ENCODE measurements around the gene MEP1A.
"Not testable (repeated sequence)": the region's sequence is repeated elsewhere in the genome, so short reads cannot be mapped to it uniquely, and the experiment has no call there.

The MEP1A gene

DNA sequence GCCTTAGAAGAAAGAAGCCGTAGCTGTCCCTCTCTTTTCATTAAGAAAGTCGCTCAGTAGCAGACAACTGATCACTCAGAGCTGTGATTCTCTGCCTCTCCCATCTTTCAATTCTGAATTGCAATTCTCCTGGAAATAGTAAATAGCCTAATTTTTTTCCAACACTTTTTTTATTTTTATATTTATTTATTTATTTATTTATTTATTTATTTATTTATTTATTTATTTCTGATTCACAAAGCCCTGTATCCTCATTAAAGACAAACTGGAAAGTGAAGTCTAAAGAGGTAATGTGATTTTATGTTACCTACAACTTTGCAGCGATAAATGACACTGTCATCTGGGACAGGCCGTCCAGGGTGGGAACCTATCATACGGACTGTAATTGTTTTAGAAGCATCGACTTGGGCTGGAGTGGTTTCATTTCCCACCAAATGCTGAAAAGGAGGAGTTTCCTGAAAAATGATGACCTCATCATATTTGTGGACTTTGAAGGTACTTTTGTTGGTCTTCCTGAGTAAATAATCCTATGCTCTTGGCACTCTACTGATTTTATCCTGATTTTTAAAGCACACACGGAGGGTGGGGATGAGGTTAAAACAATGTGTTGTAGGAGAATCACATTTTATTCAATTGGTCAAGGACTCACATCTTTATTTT, 41.2 kb downstream of the MEP1A start:
- not testable (repeated sequence) for FAIRE-seq

DNA sequence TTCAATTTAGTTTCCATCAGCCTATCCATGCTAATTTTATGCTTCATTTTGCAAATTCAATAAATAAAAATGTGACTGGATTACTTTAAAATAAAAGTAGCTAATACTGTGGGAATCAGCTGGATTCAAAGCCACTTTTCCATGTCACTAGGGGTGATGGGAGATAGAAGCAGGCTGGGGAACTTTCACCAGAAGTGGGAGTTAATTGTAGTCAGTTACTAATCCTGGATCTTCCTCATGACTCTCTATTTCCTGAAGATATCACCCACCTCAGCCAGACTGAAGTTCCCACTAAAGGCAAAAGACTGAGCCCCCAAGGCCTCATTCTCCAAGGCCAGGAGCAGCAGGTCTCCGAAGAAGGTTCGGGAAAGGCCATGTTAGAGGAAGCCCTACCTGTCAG, 41.8 kb downstream of the MEP1A start:
- not testable (repeated sequence) for FAIRE-seq

DNA sequence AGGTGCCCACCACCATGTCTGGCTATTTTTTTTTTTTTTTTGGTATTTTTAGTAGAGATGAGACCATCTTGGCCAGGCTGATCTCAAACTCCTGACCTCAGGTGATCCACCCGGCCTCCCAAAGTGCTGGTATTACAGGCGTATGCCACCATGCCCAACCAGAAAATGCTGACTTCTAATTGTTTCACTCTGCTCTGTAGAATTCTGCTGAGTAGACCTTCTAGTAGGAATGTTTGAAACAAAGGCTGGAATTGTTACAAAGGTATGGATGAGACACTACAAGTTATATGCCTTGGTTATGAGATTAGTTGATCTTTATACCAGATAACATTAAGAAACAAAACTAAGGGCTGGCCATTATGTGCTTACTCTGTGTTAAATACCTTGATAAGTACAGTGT, 44.8 kb downstream of the MEP1A start:
- FAIRE-seq: no peak

DNA sequence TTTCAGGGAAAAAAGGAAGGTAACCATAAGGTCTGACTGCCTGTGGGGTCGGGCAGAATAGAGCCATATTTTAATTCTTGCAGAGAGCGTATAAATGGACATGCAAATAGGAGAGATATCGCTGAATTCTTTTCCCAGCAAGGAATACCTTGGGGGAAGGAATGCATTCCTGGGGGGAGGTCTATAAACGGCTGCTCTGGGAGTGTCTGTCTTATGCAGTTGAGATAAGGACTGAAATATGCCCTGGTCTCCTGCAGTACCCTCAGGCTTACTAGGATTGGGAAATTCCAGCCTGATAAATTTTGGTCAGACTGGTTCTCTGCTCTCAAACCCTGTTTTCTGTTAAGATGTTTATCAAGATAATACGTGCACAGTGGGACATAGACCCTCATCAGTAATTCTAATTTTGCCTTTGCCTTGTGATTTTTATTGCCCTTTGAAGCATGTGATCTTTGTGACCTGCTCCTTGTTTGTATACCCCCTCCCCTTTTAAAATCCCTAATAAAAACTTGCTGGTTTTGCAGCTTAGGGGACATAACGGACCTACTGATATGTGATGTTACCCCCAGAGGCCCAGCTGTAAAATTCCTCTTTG, 49.2 kb downstream of the MEP1A start:
- not testable (repeated sequence) for FAIRE-seq

DNA sequence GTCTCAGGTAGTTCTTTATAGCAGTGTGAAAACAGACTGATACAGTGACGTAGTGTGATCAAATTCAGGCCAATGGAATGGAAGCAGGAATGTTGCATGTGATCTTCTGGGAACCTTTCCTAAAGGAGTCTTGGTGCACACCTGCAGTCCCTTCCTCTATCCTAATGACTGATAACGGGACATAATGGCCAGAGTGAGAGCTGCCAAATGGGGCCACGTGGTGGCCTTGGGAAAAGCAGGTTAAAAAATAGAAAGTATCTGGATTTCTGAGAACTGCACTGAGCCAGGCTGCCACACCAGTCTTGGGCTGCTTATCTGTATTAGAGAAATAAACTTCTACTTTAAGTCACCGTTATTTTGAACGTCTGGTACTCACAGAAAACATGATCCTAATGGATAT, 51.9 kb downstream of the MEP1A start:
- FAIRE-seq: no peak

DNA sequence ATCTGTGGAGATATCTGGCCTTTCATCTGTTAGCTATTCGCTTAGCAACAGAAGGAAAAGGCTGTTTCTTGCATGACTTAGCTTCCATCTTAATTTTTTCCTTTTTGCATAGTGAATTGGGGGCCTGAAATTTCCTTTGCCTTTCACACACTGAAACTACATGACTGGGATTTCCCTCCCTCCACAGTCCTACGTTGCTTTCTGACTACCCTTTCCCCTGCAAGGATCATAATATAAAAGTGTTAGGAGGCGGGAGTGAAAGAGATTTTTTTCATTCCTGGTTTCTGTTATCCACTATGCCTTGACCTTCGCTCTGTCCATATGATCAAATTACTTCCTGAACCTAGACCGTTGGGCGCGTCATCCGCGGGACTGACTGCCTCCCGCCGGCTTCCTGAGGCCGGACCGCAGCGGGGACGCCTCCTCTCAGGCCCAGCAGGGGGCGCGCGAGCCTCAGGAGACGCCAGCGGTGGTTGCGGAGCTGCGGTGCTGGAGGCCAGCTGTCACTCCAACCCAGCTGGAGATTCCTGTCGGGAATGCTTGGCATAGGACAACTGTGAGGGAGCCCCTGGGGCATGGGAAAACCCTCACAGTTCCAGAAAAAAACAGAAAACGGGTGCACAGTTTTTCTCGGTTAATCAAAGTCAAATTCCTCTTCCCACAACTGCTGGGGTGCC, 55.6 kb downstream of the MEP1A start:
- FAIRE-seq: no peak

DNA sequence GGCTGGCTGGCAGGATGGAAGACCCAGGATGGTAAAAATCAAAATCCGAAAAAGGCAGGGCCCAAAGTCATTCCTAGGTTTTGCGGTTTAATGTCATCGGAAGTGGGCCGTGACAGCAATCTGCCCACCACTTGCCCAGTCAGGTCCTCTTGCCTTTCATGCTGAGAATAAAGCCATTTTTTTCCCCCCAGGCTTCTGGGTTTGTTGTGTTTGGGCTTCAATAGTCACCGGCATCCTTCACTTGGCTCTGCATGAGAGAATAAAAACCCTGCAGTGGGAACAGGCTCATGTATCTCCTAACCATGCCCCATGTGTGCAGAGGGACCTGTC, 56.1 kb downstream of the MEP1A start:
- no peak for FAIRE-seq

DNA sequence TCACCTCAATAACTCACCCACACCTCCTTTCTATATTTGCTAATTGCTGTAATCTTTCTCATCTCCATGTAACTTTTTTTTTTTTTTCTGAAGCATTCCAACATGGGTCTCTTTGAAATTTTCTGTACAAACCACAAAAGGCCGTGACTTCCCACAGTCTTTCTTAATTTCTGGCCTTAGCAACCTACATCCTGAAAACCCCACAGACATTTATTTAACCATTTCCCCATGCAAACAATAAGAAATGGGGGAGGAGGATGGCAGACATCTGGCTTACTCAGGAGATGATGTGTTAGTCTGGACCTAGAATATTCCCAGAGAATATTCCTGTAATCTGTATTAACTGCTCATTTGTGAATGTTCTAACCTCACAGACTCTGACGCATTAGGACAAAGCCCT, 57.6 kb downstream of the MEP1A start:
- no peak for FAIRE-seq

DNA sequence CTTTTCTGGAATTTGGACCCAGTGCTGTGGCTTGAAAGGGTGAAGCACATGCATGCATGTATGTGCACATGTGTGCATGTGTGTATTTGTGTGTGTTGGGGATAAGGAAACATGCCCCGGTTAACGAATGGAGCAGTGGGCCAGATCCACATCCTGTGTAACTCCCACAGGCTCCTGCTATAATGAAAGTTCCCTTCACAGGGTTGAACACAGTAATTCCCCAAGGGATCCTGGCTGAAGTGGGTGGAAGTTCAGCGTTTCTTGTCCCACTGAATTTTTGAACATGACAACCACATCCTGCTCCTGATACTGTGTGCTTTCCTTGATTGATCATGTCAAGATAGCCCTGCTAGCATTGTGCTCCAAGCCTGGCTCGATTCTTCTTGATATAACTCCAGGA, 58.4 kb downstream of the MEP1A start:
- FAIRE-seq: not testable (repeated sequence)

DNA sequence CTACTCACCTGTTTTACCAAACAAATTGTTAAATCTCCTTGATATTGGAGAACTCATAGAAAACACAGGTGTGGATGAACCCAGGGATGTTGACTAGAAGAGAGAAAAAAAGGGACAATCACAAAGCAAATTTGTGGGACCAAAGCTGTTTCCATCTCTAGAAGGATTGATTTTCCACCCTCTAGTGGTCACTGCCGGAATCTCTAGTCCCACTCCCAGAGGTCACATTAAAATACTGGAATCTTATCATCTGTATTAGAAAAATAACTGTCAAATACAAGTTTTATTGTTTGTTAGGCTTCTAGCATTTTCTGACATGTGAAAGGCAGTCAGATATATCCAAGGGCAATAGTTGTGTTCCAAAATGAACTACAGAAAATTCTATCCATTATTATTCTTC, 62.8 kb downstream of the MEP1A start:
- FAIRE-seq: not testable (repeated sequence)

DNA sequence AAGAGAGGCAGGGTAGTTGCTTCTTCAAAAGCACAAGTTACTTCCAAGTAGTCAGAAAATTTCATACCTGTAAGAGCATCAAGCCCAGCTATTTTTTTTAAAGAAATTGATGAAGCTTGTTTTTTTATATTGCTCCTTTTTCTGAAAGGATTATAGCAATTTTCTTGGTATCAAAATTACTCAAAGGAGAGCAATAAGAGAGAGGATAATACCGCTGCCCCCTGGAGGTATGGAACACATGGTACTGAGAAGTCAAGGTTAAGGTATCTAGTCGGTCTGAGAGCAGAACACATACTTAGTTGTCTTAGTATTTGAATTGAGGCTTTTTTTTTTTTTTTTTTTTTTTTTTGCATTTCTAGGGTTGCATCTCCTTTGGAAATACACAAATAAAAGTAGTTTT, 69.2 kb downstream of the MEP1A start:
- no peak for FAIRE-seq

DNA sequence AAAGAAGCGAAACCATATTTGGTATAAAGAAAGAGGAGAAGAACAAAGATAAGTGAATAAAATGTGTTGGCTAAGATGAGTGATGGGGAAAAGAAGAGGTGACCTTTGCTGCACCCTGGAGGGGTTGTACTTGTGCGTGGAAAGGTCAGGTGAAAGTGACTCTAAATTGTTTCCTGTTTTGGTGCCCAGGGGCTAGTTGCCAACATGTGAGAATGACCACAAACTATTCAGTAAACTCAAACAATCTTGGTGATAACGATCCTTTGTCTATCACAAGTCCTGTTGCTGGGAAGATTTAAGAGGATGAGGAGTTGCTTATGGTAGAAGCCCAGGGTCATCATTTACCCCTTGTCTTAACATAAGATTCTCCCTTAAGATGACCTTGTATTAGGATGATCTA, 70.6 kb downstream of the MEP1A start:
- no peak for FAIRE-seq

DNA sequence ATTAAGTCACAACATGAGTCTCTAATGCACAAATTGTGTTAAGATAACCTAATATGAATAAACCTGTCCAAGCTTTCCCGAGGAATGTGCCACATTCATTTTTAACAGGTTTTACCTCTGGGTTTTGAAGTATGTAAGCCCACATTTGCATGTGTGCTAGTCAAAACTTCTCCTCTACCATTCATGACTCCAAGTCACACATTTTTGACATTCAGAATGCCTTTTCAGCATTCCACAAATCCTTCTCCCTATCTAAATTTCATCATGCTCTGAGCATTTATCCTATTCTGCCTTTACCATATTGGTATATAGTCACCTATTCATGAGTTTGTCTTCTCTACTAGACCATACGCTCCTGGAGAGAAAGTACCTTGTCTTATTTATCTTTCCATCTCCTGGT, 72.0 kb downstream of the MEP1A start:
- no peak for FAIRE-seq

DNA sequence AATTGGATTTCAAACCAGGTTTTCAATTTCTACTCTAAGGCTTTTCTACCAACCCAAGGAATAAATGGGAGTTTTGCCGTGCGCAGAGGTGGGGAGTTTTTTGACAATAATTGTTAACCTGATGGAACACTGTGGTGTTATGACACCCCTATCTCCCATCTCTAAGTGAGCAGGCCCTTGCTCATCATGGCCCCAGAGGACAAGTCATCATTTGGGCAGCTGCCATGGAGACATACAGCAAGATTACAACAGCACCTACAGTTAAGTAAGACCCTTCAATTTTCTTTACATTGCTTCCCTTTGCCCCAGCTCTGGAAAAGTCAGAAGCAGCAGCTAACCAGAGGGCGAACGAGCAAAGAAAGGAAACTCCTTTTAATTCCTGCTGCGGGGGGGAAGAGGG, 74.2 kb downstream of the MEP1A start:
- FAIRE-seq: no peak

DNA sequence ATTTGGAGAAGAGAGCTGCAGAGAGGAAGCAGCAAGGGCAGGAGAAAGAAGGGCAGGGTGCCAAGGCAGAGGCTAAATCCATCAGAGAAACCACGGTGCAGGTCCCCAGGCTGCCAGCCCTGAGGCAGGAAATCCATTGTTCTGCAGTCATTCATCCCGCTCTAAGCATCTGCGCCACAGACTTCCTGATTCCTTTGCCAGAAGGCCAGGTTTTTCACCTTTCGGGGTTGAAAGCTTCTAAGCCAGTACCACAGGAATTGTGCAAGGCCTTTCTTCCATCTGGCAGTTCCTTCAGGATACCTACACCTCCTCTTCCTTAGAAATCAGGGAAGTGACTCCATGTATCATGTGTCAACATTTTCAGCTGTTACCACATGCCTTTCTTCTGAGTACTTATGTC, 82.9 kb downstream of the MEP1A start:
- no peak for FAIRE-seq

DNA sequence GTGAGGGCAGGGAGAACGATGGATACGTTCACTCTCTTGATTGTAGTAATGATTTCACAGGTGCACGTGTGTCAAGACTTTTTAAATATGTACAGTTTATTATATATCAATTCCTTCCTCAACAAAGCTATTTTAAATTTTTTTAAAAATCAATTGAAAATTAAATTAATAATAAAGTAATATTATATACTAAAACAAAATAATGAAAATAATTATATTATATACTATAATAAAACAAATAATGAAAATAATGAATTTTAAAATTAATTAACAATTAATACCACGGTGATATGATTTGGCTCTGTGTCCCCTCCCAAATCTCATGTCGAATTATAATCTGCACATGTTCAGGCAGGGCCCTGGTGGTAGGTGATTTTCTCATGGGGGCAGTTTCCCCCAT, 85.8 kb downstream of the MEP1A start:
- FAIRE-seq: no peak

DNA sequence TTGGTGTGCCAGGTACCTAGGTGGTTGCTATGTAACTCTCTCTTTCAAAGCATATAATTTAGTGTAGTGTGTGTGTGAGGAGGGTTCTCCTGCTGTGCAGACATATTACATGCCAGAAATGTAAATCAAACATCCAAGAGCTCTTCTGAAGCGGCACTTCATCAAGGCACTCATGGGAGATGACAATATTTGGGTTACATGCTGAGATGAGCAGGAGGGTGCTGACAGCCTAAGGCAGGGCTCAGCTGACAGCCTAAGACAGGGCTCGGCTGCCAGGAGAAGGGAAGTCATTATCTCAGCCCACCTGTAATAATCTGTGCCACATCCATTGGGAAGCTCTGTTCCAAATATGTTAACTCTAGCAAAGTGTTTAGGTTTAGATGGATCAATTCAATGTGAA, 89.5 kb downstream of the MEP1A start:
- FAIRE-seq: no peak

DNA sequence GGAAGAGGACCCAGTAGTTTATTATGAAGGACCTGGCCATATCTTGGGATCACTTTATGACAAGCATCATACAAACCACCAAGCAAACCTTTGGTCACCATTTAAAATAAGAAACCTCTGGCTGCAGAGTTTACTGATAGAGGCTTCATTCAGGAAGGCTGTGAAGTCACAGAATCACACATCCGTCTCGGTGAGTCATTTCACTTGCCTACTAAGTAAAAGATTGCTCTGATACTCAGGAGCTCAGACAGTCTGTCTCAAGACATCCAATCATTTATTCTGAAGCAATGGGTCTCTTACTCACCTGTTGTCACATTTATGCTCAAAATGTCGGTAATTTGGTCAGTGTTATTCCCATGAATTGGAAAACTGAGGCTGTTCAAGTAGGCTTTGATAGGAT, 94.8 kb downstream of the MEP1A start:
- FAIRE-seq: no peak

DNA sequence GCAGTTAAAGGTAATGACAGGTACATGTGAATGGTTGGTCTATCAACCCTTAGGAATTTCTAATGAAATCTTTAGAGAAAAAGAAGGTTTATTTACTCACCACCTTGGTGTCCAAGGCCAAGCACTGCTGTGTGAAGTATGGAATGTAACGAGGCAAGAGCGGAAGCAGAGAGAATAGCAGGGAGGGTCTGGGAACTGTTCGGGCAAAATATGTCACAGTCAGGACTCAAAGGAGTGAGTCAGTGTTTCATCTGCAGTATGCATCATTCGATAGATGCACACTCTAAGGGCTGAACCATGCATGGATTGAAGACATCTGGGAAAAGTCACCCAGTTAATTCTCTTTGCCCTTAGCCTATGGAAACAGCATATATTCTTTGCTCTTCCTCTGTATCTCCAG, 95.4 kb downstream of the MEP1A start:
- FAIRE-seq: no peak

All from islet of Langerhans (tissue), 1 donor.